HG03060 (cell line): ENCODE results near the gene GABRG3.

Experiments
- ATAC-seq: cut with Tn5 transposase; IDR thresholded peaks from one replicate; pipeline ENCODE4 v1.9.1; 2021; ENCODE audit warnings: low read depth, moderate number of reproducible peaks; ENCODE audit not compliant: unreplicated experiment

The GABRG3 gene

DNA sequence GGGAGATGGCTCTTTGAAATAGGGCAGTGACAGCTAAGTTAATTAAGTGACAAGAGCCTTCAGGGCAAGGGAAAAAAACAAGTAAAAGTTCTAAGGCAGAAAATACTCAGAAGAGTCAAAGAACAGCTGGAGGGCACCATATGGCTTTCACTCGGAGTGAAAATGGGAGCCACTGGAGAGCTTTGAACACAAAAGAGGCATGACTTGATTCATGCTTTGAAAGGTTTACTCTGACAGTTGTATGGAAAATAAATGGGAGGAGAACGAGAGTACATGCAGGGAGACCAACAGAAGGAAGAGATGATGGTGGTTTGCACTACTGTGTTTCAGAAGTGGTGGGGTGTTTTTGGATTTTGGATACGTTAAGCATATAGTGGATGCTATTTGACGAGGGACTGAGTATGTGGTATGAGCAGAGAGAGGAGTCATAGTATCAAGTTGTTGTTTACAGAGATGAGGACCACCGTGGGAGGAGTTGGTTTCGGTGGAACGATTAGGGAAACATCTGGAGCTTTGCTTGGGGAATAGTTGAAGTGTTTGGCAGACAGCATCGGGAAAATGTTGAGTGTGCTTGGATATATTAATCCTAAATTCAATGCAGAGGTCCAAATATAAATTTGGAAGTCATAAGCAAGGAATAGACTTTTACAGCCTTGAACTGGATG is 411.5 kb downstream of the GABRG3 start:
- no peak for ATAC-seq

DNA sequence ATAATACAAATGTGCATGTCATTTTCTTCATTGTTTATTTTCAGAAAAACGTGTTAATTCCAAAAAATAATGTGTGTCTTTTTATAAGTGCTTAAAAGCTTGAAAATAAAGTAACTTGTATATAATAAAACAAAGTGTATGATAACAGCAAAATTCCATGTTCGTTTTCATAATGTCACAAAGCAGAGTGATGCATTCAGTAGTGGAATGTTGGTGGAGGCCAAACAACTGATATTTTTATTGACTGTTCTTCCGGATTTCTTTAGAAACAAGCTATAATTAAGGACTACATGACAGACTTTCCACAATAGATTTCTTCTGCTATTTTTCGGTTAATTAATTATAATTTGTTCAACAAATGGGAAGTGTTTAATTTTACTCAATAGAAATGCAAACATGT is 412.7 kb downstream of the GABRG3 start:
- no peak for ATAC-seq

DNA sequence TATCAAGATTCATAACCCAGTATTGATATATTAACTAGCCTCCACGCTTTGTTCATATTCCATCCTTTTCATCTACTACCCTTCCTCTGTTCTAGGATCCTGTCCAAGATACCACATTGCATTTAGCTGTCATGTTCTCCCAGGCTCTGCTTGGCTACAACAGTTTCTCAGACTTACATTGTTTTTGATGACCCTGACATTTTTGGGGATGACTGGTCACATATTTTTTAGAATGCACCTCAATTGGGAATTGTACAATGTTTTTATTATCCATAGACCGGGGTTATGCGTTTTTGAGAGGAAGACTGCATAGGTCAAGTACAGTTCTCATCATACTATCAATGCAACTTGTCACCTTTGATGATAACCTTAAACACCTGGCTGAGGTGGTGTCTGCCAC is 421.2 kb downstream of the GABRG3 start:
- no peak for ATAC-seq

DNA sequence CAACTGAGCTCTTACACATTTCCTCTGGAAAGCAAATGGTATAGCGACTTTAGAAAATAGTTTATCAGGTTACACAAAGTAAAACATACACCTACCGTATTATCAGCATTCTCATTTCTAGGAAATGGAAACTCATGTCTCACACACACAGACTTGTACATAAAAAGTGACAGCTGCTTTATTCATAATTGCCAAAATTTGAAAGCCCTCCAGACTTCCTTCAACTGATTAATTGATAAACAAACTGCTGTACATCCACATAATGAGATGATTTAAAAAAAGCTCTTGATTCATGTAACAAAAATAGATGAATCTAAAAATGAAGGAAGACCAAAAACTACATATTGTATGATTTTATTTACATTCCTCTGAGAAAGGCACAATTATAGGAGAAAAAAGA is 425.5 kb downstream of the GABRG3 start:
- ATAC-seq = no peak

DNA sequence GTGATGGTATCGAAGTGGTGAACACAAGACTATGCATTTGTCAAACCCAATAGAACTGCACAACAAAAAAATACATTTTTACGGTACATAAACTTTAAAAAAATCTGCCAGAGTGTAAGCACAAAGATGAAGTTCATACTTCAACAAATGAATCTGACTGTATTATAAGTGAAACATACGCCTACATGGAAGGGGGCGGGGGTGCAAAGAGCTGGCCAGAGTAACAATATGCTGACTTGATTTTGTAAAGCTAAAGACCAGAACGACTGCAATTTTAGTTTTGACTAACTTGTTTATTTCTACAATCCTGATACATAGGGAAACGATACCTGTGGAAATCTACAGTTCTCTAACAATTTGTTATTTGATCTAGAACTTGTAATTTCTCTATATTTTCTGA is 426.0 kb downstream of the GABRG3 start:
- ATAC-seq = no peak

DNA sequence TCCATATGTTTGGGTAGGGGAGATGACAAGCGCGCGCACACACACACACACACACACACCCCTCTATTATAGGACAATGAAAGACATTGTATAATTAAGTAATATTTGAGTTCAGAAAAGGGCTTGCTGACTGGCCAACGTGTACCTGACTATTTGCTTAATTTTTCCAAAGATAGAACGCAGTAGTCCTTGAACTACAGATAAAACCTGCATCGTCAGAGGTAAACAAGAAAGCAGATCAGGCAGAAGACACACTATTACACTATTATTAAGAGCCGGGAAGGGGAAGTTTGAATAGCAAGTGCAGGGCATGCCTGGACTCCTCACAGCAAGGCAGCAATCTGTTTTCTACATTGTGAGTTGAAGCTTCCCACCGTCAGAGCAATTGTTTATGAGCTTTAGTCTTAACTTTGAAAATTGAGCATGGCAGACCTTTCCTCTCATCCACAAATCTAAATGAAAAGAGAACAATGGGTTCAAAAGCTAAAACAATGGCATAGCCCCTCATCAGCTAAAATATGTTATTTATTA is 427.7 kb downstream of the GABRG3 start:
- no peak for ATAC-seq

DNA sequence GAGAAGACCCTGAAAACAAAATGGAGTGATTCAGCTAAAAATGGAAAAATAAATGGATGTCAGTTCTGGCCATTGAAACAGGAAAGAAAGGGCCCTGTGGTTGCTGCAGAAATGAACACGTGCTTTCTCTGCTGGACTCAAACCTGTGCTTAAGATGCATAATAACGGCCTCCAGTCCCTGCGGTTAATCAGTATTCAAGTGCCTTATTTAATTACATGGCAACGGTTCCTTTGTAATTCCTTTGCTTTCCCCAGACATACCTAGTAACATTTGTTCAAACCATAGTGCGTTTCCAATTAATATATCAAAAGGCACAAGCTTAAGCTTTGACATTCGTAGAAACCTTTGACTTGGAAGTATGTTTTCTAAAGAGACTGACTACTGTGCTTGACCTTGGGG is 428.3 kb downstream of the GABRG3 start:
- ATAC-seq = no peak

DNA sequence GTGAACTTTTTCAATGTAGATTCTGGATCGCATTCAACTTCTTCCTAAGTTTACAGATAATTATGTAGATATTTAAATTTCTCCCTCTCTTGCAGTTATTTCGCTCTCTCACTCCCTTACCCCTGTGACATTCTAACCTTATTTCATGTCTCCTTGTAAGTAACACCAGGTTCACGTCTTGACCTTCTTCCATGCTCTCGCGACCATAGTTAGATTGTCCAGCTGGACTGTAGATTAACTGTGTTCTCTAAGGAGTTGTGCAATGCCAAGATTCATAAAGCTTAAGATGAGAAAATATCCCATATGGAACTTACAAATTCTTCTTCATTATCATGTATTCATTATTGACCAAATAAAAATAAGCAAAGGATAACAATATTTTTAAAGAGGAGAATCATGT is 430.5 kb downstream of the GABRG3 start:
- ATAC-seq = no peak

DNA sequence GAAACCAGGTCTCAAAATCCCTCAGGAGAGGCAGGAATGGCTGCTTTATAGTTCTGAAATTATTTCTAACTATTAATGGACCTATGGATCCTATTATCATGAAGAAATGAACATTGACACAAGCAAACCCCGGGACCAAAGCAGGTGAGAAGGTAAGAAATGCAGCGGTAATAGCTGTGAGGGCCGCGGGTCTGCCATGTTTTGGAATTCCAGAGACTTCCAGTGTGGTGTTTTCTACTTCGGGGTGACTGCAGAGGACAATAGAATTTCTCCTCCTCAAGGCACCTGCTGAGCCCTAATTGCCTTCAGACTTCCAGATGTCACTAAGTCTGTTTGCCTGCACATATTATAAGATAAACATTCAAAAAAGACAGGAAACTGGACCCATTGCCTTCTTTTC is 437.4 kb downstream of the GABRG3 start:
- ATAC-seq = no peak

DNA sequence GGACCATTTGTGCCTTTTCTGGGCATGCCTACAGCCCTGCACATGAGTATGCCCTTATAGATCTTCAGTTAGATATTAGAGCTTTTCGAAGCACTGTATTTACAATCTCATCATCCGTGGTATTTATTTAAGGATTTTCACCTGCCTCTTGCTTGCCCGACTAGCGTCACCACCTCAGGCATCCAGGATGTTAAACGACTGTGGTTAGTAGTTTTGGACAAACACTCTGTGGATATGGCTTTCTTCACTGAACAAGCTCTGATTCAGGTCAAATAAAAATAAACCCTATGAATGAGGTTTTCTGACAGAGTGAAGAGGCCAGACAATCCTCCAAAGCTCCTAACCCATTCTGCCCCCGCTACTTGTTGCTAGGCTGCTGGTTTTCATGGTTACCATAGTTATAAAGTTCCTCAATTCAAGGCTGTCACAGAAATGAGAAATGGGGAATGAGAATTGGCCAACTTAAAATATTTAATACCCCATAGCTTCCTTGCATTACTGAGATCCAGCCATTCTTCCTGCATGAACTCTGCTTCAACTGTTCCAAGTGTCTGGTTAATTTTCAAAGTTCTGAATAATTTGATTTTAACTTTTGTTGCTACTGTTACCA is 440.1 kb downstream of the GABRG3 start:
- ATAC-seq = no peak

DNA sequence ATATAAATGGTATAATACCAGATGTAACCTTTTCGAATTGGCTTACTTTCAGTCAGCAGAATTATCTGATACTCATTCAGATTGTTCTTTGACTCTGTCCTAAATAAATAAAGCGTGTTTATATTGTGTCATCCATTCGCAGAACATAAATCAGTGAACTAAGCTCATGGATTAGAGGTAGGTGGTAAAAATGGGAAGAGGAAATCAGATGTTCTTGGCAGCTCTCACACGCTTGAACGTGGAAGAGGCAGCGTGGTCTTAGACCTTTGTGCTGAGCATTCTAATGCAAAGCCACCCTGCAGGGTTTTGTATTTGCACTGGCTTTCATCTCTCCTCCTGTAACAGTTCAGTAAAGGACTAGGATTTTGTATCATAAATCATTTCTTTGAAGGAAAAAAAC is 441.4 kb downstream of the GABRG3 start:
- ATAC-seq = no peak

DNA sequence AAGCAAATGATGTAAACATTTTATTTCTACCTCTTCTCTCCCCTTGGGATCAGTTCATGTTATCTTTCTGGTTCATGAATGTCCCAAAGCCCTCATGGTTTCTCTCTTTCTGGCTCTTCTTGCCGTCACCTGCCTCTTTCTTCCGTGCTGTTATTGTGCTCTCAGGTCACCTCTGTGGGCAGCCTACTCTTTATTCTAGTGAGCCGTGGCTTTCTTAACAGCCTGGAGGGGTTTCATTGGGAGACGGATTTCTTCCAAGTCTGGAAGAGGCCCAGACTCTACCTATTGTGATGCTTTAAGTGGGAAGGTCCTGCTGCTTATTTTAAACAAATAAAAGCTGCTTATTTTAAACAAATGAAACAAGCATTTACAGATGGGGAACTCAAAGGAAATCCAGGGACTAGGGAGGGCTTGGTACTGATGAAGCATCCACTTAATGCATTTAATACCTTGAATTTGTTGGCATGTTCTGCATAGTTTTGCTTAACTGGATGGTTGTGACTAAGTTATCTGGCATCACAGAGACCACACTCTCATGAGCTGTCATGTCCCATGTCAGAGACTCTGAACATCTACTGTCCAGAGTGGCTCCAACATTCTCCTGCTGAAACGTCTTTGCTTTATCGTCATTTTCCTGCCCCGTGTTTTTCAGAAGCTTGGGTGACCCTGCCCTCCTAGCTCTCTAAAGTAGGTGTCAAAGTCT is 443.3 kb downstream of the GABRG3 start:
- no peak for ATAC-seq

DNA sequence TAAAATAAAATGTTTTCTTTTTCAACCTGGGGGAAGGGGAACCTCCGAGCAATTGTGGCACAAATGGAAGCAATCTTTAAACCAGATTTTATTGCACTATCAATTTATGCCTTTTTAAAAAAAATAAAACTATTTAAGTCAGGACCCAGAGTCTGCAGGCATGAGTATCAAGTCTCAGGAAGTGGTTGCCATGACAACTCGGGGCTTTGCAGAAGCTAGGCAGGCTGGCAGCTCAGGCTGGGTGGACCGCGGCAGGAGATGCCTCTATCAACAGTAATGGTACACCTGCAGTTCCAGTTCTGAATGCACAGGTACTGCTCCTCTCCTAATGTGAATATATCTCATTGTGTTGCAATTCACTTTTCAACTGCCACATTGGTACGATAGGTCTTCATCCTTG is 447.7 kb downstream of the GABRG3 start:
- no peak for ATAC-seq

DNA sequence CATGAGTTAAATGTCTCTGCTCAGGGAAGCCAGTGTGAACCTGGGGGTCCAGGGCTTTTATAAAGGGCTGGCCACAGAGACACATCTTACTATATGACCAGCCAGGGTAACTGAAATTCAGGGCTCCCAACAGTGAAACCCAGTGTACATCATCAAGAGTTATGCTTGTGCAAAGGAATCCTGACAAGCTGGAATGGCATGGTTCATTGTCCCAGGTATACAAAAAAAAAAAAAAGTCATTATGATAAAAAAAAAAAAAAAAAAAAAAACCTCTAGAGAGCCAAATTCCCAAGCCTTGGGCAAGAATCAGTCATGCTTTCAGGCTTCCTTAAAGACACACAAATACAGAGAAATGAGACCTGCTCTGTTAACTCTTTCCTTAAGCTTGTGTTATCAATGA is 452.0 kb downstream of the GABRG3 start:
- ATAC-seq = no peak

DNA sequence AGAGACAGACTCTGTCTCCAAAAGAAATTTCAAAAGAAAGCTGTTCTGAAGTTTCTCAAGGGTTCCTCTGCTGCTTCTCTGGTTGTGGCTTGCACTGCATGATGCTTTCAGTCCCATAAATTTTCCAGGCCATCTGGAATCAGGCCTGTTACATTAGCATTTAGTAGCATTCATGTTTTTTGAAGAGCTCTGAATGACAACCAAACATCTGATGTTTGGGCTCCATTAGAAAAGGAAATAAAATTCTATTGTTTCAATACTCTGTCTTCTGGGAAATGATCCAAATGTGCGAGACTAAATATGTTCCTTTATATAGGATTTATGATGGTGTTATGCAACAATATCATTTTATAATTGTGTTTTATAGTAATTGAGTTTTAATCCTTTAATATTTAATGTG is 455.8 kb downstream of the GABRG3 start:
- ATAC-seq = no peak

DNA sequence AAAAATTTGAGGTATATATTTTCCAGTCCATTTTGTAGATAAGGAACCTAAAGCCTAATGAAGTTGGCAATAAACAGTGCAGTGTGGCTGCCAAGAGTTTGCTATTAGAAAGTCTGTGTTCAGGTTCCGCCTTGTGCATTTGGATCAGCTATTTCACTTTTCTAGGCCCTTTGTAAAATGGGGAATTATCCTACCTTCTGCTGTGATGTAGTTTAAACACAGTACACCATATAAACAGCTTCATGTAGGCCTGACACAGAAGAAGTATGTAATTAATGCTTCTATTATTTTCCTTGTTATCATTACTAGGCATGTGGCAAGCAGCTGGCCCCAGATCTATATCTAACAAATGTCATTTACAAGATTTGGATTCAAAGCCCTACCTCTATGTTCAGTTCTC is 456.3 kb downstream of the GABRG3 start:
- ATAC-seq = no peak

DNA sequence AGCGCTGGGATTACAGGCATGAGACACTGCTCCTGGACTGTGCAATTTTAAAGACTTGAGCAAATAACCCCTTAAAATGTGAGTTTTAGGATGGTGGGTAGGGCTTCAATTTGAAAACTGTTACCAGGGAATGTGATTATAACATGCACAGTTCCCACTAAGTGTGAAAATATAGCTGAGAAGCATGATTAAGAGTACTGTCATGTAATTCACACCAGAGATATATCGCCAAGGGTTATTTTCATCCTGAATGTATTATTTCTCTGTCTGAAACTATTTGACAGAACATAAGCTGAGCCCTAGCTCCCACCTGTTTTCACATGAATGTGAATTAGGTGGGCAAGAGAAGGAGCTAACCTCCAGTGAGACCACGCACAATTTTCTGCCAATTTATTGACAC is 457.2 kb downstream of the GABRG3 start:
- ATAC-seq = no peak

DNA sequence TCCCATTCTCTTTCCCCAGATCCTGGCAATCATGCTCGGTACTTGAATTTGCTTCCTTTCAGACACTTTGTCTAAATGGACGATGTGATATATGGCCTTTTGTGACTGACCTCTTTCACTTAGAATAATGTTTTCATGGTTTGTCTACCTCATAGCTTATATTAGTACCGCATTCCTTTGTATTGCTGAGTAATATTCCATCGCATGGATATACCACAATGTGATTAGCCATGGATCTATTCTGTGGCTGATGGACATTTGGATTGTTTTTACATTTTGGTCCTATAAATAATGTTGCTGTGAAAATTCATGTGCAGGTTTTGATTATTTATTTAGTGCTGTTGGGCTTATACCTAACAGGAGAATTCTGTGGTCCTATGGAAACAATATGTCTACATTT is 458.6 kb downstream of the GABRG3 start:
- ATAC-seq = no peak

DNA sequence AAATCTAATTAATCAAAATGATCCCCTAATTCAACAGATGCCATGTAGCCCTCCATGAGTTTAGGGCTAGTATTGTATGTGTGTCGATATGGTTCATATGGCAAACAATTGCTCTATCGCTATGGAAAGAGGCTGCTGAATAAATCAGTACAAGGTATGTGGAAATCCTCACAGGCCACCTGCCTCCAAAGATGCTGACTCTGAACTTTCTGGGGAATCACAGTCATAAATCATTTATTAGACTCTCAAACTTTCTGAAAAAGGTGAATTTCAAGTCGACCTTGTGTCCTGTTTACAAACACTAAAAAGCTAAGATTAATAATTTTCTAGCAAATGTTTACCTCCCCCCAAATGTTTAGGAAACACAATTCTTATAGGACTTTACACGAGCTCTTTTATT is 462.6 kb downstream of the GABRG3 start:
- no peak for ATAC-seq

DNA sequence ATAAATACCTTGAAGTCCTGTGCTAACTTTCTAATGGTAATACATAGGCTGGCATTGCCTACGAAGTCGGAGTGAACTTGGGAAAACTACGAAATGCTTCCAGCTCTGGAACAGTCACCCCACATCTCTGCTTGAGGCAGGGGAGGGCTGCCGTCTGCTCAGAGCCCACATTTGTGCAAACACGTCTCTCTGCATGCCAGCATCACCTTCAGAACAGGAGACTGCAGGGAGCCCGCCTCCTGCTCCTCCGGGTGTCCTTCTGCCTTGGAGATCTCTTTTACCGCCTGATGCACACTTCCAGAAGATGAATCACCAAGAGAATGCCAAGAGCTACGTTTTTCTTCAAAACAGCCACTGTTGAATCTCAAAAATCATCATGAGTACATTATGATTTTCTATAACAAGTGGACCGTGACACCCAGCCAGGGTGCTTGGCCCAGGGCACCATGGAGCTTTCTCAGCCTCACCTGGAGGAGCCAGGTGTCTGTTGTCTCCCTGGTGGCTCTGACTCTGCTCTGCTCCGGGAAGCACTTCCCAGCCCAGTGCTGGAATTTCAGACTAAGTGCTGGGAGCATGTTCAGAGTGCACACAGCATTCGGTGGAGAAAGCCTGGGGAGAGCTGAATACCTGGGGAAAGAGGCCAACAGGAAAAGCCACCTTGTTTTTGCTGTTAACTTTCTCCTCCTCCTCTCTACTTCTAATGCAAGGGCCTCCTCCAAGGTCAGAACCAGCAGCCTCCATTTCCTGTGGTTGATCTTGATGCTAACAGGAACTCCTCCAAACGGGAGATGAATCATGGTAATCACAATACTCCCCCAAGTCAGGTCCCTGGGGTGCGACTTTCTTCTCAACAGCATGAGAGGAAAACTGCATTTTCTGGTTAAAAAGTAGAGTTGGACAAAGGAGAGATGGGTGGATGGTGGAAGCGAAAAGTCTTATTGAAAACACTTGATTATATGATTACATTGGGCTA is 467.7 kb downstream of the GABRG3 start:
- no peak for ATAC-seq

DNA sequence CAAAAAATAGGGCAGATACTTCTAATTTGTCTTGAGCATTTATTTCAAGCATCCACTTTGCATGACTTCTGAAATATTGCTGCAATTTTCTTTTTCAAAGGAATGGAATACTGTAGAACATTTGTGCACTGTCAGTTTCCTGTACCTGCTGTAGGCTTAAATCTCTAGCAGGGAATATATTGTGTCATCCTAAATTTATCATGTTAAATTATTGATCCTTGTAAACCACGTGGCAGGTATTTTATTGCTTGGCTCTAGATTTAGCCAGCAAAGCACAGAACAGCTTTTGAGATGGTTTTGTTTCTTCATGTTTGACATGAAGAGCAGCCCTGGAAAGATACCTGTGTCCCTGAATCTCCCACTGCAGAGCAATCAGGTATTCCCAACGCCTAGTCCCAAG is 470.1 kb downstream of the GABRG3 start:
- ATAC-seq = no peak
